B cell (primary cell): ENCODE data around the gene TMEM263. TPM values are rescaled to one million over a fixed set of nuclear protein-coding genes. Genes with fewer than 3 reads are reported as not detected.

Source experiments
- ATAC-seq: fragments of 200-7000 bp; cut with Tn5 transposase; one replicate; pipeline ENCODE4 v1.10.0; 2021; ENCODE audit warnings: low read depth, mild to moderate bottlenecking, moderate number of reproducible peaks, moderate library complexity
- CTCF ChIA-PET: fragments of 350-600 bp; sonication (Branson Sonifier 250); formaldehyde crosslinking; loops from one replicate; lab custom pipeline; 2021; ENCODE audit warnings: antibody characterized with exemption, inconsistent platforms; lab: Charles Lee
- POLR2A ChIA-PET: fragments of 350-600 bp; sonication (Branson Sonifier 250); formaldehyde crosslinking; loops from one replicate; lab custom pipeline; 2021; ENCODE audit warnings: antibody characterized with exemption; lab: Charles Lee
- DNase-seq: peaks from one replicate; pipeline ENCODE4 v3.0.0; 2013
- H2AFZ ChIP-seq: 2 replicates; pipeline ENCODE4 v1.6.1; 2012; ENCODE audit warnings: mild to moderate bottlenecking, low read depth, low read length; ENCODE audit not compliant: insufficient read depth, poor library complexity, severe bottlenecking
- H3K27ac ChIP-seq, 2 donors: 1 replicate in 1 of 2; 2 replicates in 1 of 2; pipeline ENCODE4 v1.5.1; 2012 to 2013; ENCODE audit warnings: low read length in 2 of 2, mild to moderate bottlenecking in 2 of 2, moderate library complexity in 1 of 2
- H3K27me3 ChIP-seq, 4 experiments: fragments of 200-600 bp in 1 of 4; sonication (generic) in 1 of 4; replicated peaks in 1 of 4; 1 replicate in 2 of 4; 2 replicates in 2 of 4; pipeline versions ENCODE4 v1.6.1 to v1.7.0; 2013 to 2016; ENCODE audit warnings: low read length in 3 of 4, mild to moderate bottlenecking in 2 of 4, mixed read lengths in 1 of 4, moderate library complexity in 1 of 4; ENCODE audit not compliant: insufficient read depth in 4 of 4, control insufficient read depth in 3 of 4; ENCODE audit errors: control extremely low read depth in 1 of 4
- H3K36me3 ChIP-seq, 2 experiments: replicated peaks in 1 of 2; 1 replicate in 1 of 2; 2 replicates in 1 of 2; pipeline versions ENCODE4 v1.6.1 to v1.7.1; 2013; ENCODE audit warnings: low read length in 1 of 2; ENCODE audit not compliant: insufficient read depth in 2 of 2, control insufficient read depth in 1 of 2; ENCODE audit errors: control extremely low read depth in 1 of 2, extremely low read depth in 1 of 2
- H3K4me1 ChIP-seq, 2 donors: fragments of 200-600 bp in 1 of 2; sonication (generic) in 1 of 2; 1 replicate in 1 of 2; 2 replicates in 1 of 2; pipeline versions ENCODE4 v1.5.1 to v1.6.1; 2013 to 2017; ENCODE audit warnings: low read length in 2 of 2; ENCODE audit not compliant: control insufficient read depth in 2 of 2, insufficient read depth in 2 of 2
- H3K4me2 ChIP-seq: replicated peaks from 2 replicates; pipeline ENCODE3; 2012; ENCODE audit warnings: mild to moderate bottlenecking, low read depth, low read length; ENCODE audit not compliant: poor library complexity, severe bottlenecking
- H3K4me3 ChIP-seq, 5 experiments: fragments of 200-600 bp in 1 of 5; sonication (generic) in 1 of 5; 1 replicate in 3 of 5; 2 replicates in 2 of 5; pipeline versions ENCODE4 v1.5.1 to v1.7.0; 2011 to 2016; ENCODE audit warnings: low read length in 4 of 5, mild to moderate bottlenecking in 4 of 5, low read depth in 2 of 5, control low read depth in 1 of 5, moderate library complexity in 1 of 5; ENCODE audit not compliant: insufficient read depth in 1 of 5; ENCODE audit errors: control extremely low read depth in 1 of 5, extremely low read depth in 1 of 5
- H3K79me2 ChIP-seq: fragments of 200-600 bp; sonication (generic); one replicate; pipeline ENCODE4 v1.6.0; 2016; ENCODE audit warnings: low read length; ENCODE audit not compliant: control insufficient read depth, insufficient read depth
- H3K9ac ChIP-seq: fragments of 200-600 bp; sonication (generic); 2 replicates; pipeline ENCODE4 v1.6.1; 2017; ENCODE audit warnings: mild to moderate bottlenecking, low read length, moderate library complexity
- H3K9me3 ChIP-seq, 3 donors: one replicate each; pipeline versions ENCODE4 v1.6.1 to v1.7.1; 2013; ENCODE audit warnings: low read length in 2 of 3; ENCODE audit not compliant: control insufficient read depth in 2 of 3, insufficient read depth in 1 of 3; ENCODE audit errors: control extremely low read depth in 1 of 3
- H4K20me1 ChIP-seq: 2 replicates; pipeline ENCODE4 v1.6.0; 2012; ENCODE audit warnings: mild to moderate bottlenecking, low read length; ENCODE audit not compliant: insufficient read depth, control insufficient read depth, poor library complexity, severe bottlenecking
- H3K27ac Mint-ChIP-seq: one replicate; pipeline ENCODE4 v1.8.0; 2021; ENCODE audit warnings: mixed read lengths
- H3K27me3 Mint-ChIP-seq: one replicate; pipeline ENCODE4 v1.8.0; 2021; ENCODE audit warnings: mixed read lengths
- H3K4me1 Mint-ChIP-seq: one replicate; pipeline ENCODE4 v1.8.0; 2021; ENCODE audit warnings: mixed read lengths
- H3K4me3 Mint-ChIP-seq: one replicate; pipeline ENCODE4 v1.8.0; 2021; ENCODE audit warnings: mixed read lengths
- H3K9me3 Mint-ChIP-seq: one replicate; pipeline ENCODE4 v1.8.0; 2022; ENCODE audit warnings: mixed read lengths; ENCODE audit not compliant: insufficient read depth
- CTCF ChIP-seq: fragments of 200-600 bp; IDR thresholded peaks from one replicate; pipeline ENCODE4 v1.8.0; 2022; ENCODE audit warnings: antibody characterized with exemption, mild to moderate bottlenecking
- EZH2 ChIP-seq: IDR thresholded peaks from 2 replicates; pipeline ENCODE4 v1.6.1; 2012; ENCODE audit warnings: borderline replicate concordance, low read depth, mild to moderate bottlenecking, moderate library complexity, low read length; ENCODE audit not compliant: insufficient read depth, poor library complexity, severe bottlenecking
- WGBS: methylation state at CpG from one replicate; pipeline ENCODE4 v1.1.5; 2013; ENCODE audit warnings: missing lambda C conversion rate; ENCODE audit not compliant: insufficient coverage; 5-methylcytosine and 5-hydroxymethylcytosine counted together
- intact Hi-C: fragments of 100-400 bp; cut with micrococcal nuclease; formaldehyde crosslinking; loops from one replicate; pipeline ENCODE4 v1.10.0; 2022
- polyA plus RNA-seq: library from polyadenylated mRNA; depleted of rRNA; stranded (reverse); fragments of >200 nt; gene quantifications from 2 replicates; pipeline ENCODE4 v1.2.3, GENCODE V29; 2012
- total RNA-seq, 2 donors: library from RNA; stranded (reverse); fragments of 120-200 nt in 1 of 2; gene quantifications; 1 replicate in 1 of 2; 2 replicates in 1 of 2; pipeline versions ENCODE4 v1.2.3 to v1.2.4, GENCODE V29; 2013 to 2022

Gene TMEM263
- total and polyA plus RNA-seq, 2 donors (not counting 1 experiment from before 2014, with no cell fraction given), result 4.8 to 23.5 TPM

GRCh38 chr12:106985479-106985878, 29.8 kb downstream of the TMEM263 start:
- H3K9me3 ChIP-seq, result no peaks in the 10 kb centered on the region
- intact Hi-C loops, result no loop called here
- H3K4me2 ChIP-seq, result no peak overlapping the region
- Mint-ChIP-seq H3K9me3 (no peaks in the 10 kb centered on the region), H3K4me1 (peaks cover 28% of the 10 kb centered on the region), H3K27ac (no peak overlapping the region), H3K4me3 (peak overlapping the region; percentile 9), H3K27me3 (no peaks in the 10 kb centered on the region)
- H3K36me3 ChIP-seq, result no peaks in the 10 kb centered on the region
- ATAC-seq, result no peak
- no peak overlapping the region for H2AFZ ChIP-seq
- no peaks in the 10 kb centered on the region for H3K27me3 ChIP-seq
- no peak overlapping the region for H3K9ac ChIP-seq
- 100% methylated on average over 3 of the region's 5 CpGs for WGBS
- DNase-seq, result no peak
- H3K79me2 ChIP-seq, result no peaks in the 10 kb centered on the region
- ChIA-PET CTCF (no interaction called here), POLR2A (no interaction called here)
- H3K27ac ChIP-seq, result no peak overlapping the region
- no peak overlapping the region for H3K4me3 ChIP-seq
- TF ChIP-seq CTCF (no peak), EZH2 (no peak)
- peaks cover 13 to 16% of the 10 kb centered on the region in 2 donors for H3K4me1 ChIP-seq
- H4K20me1 ChIP-seq, result no peaks in the 10 kb centered on the region

GRCh38 chr12:106986135-106986534, 30.4 kb downstream of the TMEM263 start:
- no peak for TF ChIP-seq EZH2
- TF ChIP-seq CTCF, result no peak
- Histone ChIP-seq H3K27ac (no peak overlapping the region), H3K36me3 (no peaks in the 10 kb centered on the region), H3K9ac (peak overlapping the region; percentile 80), H3K4me1 (peaks cover 13 to 16% of the 10 kb centered on the region in 2 donors), H2AFZ (peak overlapping the region; percentile 89), H3K4me3 (peak overlapping the region; percentile 80 to 91 (median 85)), H3K79me2 (no peaks in the 10 kb centered on the region), H3K4me2 (peak overlapping the region; percentile 82), H4K20me1 (no peaks in the 10 kb centered on the region), H3K27me3 (no peaks in the 10 kb centered on the region), H3K9me3 (no peaks in the 10 kb centered on the region)
- DNase-seq (no peak), ATAC-seq (no peak)
- no peaks in the 10 kb centered on the region for H3K9me3 Mint-ChIP-seq
- no peak overlapping the region for H3K27ac Mint-ChIP-seq
- 27% methylated on average over 3 of the region's 4 CpGs for WGBS
- CTCF ChIA-PET, result no interaction called here
- peak overlapping the region; percentile 95 for H3K4me3 Mint-ChIP-seq
- peaks cover 28% of the 10 kb centered on the region for H3K4me1 Mint-ChIP-seq
- intact Hi-C loops, result loop anchor here (1.0 kb wide), 2 partner anchors 12 to 629 kb away; partner anchors contain the start of gene POLR3B
- no peaks in the 10 kb centered on the region for H3K27me3 Mint-ChIP-seq
- POLR2A ChIA-PET, result interaction anchor here (1.0 to 1.7 kb wide), 2 partner anchors 30 to 629 kb away, joined by 4 read pairs; partner anchors contain the start of gene POLR3B
